Midbrain (tissue), 1 donor: ENCODE measurements around the gene TMEM253.
A peak's percentile ranks its signal among the peaks of the same experiment; 100 is the strongest.

Experiments
- DNase-seq: peaks from one replicate; lab custom pipeline; 2025; lab: John Stamatoyannopoulos, UW

TMEM253 gene

DNA sequence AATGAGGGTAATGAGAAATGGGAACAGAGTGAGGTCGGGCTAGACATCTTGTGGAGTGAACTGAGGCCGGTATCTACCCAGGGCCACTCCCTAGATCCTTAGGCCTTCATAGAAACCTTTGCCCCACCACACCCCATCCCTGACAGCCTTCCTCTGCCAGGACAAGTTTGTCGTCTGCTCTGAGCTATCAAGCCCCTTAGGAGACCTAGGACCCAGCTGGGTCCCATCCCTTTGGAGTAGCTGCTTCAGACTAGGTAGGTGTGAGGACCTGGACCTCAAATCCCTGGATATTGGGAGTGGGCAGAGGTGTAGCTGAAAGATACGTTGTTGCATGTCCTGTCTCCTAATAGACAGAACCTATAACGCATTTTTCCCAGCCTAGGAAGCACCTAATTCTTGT lies at the start of gene TMEM253:
TSS of gene TMEM253 (plus strand) at position 136 of the 400 bp plus-strand sequence. CDS start 278 bp downstream, outside the sequence.
- DNase-seq: no peak

DNA sequence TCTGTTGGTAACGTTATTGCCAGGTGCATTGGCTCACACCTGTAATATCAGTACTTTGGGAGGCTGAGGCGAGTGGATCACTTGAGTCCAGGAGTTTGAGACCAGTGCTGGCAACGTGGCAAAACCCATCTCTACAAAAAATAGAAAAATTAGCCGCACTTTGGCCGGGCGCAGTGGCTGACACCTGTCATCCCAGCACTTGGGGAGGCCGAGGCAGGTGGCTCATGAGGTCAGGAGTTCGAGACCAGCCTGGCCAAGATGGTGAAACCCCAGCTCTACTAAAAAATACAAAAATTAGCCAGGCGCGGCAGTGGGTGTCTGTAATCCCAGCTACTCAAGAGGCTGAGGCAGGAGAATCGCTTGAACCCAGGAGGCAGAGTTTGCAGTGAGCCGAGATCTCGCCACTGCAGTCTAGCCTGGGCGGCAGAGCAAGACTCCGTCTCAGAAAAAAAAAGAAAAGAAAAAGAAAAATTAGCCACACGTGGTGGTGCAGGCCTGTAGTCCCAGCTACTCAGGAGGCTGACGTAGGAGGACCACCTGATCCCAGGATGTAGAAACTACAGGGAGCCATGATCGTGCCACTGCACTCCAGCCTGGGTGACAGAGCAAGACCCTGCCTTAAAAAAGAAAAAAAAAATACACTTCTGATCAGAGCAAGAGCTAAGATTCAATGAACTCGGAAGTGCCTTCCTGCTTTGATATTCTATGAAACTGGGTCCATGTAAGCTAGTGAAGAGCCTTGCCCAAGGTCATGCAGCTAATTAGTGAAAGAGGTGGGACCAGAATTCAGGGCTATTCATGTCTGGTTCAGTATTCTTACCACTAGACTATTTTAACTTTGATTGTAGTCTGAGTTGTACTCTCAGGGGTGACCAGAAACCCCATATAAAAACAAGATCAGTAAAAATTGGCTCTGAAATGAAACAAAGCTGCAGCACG lies 47.4 kb upstream of the TMEM253 start:
- DNase-seq: no peak

DNA sequence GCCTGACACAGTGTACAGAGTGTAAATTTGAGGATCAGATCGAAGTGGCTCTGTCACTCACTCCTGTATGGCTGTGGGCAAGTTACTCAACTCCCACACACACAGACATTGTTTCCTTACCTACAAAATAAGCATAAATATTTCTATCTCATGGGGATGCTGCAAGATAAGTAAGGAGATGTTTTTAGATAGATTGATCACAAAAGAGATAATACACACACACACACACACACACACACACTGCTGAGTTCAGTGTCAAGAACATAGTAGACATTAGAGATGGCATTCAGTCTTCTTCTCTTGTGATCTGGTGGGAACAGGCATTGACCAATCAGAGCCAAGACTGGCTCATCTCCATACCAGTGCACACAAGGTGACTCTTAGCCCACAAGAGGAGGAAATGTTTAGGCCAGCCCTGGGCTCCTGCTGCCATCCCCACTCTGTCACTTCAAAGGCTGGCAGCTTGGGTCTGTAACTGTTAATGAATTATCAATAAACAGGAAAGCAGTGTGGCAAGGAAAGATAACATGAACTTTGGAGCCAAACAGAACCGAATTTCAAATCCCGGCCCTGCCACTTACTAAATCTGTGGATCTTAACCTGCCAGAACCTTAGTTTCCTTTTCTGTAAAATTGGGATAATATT lies 46.6 kb upstream of the TMEM253 start:
- no peak for DNase-seq

DNA sequence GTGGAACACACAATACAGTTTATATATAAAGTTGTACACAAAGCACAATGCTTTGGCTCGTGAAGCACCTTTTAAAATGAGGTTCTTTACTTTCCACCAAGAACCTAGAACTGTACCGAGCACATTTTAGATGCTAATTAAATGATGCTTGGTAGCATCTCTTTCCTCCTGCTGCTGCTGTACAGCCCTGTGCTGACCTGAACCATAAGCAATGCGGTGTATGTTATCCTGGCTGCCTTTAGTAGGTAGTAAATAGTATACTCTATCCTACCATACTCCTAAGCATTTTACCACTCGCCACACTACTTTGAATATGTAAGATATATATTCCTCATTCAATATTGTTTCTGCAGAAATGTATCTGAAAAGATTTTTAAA lies 46.1 kb upstream of the TMEM253 start:
- DNase-seq: no peak

DNA sequence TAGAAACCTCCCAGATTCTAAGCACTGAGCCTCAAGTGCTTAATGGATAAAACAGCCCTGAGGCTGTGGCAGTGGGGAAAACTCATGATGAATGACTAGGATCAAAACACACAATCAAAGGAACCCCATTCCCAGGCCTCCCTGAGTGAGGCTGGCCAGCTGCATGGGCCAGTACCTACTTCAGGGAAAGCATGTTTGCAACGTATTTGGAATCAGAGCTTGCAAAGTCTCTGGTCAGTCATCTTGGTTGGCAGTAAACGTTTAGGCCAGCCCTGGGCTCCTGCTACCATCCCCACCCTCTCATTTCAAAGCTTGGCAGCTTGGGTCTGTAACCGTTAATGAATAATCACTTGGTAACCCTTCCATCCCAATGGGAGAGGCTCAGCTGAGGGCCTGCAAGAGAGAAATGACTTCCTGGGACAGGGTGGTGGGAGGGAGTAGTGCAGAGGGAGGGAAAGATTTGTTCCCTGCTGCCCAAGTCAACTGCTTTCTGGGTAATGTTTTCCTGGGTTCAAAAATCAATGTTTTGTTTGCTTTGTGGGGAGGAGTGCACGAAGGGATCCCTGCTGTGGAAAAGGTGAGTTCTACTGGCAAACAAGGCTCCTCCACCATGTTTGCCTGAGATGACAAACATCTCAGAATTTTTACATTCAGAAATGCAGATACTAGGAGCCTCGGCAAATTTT lies 45.3 kb upstream of the TMEM253 start:
- no peak for DNase-seq

DNA sequence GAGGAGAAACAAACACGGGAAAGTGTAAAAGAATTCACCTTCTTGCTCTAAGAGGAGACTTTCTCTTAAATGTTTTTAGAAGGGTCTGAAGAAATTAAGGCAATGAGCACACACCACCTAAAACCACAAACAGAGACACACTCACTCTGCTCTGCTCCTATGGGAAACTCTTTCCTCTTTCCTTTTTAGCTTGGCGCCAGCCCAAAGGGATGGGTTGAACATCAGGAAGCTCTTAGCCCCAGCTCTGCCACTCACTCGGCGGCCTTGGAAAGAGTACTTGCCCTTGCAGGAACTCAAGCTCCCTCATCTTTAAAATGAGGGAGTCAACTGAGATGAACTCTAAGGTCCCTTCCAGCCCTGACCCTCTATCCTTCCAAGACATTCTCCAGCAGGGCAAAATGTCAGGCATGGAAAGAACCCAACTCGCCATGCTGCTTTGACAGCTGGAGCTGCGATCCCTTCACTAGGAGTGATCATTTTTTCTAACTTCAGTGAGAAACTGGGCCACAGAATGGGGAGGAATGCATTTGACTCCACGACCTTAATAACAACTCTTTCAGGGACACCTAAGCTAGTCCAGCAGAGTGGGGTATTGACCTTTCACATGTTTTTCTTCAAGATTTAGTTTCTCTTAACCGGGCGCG lies 44.2 kb upstream of the TMEM253 start:
- no peak for DNase-seq

DNA sequence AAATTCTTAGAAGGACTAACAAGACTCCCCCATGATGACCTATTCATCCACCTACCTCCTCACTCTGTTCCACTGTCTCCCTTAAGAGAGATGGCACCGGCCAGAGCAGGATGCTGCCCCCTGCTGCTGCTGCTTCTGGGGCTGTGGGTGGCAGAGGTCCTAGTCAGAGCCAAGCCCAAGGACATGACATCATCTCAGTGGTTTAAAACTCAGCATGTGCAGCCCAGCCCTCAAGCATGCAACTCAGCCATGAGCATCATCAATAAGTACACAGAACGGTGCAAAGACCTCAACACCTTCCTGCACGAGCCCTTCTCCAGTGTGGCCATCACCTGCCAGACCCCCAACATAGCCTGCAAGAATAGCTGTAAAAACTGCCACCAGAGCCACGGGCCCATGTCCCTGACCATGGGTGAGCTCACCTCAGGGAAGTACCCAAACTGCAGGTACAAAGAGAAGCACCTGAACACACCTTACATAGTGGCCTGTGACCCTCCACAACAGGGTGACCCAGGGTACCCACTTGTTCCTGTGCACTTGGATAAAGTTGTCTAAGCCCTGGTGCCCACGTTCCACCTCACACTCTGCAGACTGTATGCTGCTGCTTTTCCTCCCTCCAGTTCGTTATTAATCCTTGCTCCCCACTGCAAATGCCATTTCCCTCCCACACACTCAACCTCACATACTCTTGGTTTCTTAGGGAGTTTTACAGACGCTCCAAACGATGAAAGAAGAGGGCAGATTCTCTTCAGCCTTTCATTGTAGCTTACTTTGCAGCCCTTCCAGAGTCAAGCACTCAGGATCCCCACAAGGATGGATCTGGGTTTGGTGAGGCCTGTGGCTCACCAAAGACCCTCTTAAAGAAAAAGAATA lies 42.8 kb upstream of the TMEM253 start, which contains the start of gene RNASE8:
TSS of gene RNASE8 (plus strand) at position 20 of the 873 bp plus-strand sequence. CDS start at position 91, 71 bp downstream.
- no peak for DNase-seq

DNA sequence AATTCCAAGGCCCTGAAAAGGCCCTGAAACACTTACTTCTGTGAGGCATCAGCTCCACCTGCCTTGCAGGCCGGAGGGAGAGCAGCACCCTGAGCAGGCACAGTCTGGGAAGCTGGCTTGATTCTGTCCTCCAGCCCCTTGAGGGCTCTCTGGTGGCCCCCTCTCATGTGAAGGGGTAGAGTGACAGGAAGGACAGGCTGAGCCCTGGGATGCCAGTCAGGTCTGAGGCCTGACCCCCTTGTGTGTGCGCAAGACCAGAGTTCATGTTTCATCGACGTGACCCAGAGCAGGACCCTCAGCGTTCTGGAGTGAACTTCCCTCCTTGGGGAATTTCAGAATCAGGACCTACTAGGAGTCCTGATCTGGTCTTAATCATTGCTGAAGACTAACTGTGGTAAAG lies 42.0 kb upstream of the TMEM253 start:
- DNase-seq: no peak

DNA sequence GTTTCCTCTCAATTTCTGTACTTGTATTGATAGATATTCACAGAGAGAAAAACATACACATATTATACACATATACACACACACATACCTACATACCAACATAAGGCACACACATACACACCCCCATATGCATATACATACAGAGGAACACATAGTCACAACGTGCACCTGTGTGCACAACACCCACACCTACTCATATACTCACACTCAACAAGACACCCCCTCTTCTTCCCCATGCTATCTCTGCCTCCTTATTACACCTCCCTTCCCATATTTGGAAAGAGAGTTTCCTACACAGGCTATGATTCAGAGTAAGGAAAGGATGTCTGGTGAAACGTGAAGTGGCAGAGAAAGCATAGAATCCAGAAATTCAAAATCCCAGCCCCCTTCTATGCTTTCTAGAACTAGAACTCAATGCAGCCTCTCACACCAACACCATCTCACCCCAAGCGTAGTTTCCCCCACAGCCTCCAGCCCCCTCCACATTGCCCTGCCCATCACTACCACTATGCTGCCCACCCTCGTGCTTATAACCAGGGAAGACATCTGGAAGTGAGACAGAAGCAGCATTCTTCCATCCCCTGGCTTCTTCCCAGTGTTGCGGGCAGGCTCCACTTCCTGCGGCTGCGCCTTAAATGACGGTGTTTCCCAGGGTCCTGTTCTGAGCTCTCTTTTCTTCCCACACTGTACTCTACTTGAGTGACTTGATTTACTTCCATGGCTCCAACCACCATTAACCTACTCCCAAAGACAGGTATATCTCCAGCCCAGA lies 40.8 kb upstream of the TMEM253 start:
- DNase-seq: no peak

DNA sequence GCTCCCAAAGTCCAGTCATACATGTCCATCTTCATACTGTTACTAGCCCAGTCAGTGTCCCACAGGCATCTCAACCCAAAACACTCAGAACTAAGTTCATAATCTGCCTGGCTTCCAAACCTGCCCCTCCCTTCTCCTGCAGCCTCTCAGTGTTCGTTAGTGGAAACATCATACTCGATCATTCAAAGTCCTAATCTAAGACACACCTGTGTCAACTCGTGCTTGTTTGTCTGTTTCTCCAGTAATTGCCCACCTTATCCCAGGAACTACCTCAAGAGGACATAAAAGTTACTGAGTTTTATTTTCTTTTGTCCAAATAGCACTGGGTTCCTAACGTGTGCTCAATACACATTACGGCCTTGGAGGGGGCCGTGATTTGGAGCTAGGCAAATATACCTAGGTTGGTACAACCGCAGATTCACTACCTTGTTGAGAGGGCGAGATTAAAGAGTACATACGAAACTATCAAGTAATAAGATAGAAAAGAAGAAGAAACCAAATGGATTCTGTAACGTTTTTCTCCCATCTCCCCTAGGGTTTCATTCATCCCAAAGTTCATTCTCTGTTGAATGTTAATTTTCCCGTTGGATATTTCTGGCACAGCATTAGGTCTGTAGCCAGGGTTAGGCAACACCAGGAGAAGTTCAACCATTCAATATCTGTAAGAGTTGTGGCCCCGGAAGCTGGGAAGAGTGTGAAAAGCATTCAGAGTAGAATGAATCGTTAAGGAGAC lies 40.1 kb upstream of the TMEM253 start:
- no peak for DNase-seq

DNA sequence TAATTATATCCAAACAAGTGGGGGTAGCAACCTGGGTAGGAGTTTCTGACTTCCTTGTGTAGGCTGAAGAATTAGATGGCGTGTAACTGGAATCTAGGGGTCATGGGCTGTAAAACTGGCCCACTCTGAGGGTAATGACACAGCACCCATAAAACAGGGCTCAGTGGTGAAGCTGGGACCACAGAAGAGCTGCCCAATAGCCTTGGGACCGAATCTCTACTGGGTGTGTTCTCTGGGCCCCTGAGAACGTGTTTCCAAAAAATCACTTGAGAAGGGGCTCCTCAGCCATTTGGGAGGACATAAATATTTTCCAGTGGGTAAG lies 39.6 kb upstream of the TMEM253 start:
- DNase-seq: no peak

DNA sequence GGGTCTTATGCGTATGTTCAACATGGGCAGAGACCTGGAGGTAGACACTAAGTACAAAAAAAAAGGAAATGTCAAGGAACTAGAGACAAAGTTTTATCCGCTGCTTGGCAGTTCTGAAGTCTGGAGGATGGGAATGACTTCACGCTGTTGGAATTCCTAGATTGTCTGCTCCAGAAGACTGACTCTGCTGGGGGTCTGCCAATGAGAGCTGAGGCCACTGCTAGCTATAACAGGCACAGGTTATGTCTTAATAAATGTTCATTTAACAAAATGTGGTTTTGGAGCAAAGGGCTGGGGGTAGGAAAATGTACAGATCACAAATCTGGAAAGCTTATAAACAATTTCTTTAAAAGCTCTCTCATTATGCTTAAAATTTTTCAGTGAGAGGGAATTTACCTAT lies 37.4 kb upstream of the TMEM253 start:
- DNase-seq: no peak

DNA sequence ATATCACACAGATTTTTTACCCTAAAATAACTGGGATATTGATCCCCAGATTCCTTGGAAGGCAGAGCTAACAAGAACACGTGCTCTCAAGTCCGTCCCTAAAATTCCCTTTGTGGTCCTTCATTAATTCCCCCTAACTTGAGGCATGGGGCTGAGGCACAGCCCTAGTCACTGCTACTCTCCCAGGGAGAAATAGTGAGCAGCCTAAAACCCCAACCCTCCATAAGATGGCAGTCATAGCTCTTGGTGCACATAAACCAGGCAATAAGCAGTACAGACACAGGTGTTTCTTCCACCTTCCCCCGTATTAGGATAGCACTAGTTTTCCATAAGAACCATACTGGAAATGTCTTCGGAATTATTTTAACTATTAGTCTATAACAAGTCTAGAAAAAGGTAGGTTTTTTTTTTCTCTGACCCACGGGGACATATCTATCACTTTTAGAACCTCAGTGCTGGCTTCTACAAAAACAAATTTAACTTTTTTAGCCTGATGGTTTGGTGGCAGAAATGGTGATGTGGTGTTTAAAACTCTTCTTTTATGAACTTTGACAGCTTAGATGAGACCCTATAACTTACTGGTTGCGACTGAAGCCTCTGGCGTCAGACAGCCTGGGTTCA lies 33.9 kb upstream of the TMEM253 start:
- DNase-seq: no peak

DNA sequence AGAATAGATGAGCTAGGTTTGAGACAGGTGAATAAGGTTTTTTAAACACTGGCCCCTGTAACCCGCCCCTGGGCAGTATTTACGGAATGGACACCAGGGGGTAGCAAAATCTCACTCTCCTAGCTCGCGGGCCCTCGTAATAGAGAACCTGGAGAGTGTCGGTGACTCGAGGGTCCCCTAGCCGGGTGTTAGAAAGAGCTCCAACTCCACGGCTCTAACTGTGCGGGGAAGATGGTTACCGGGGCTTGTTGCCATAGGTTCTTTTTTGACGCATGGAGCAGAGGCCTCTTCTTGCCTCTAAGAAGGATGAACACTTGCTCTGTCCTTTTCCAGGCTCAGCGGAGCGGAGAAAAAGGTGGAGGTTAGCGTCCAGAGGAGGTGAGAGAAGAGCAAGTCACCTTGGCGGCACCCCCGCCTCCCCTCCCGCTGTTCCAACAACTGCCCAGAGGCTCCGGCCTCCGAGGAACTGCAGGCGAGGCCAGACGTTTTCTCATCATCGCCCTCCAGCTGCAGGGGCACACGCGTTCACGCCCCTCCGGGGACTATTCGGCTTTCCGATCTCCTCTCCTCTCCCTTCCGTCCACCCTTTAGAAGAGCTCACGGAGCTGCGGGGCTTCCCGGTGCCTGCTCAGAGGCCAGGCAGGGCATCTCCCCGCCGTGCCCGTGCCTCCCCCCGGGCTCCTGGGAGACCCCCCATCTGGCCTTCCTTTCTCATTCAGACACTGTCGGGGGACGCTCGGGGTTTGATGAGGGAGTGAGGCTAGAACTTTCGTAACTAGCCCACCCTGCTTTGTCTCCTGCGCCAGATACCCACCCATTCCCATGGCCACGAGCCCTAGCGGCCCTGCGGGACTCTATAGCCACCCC lies 32.1 kb upstream of the TMEM253 start:
- DNase-seq: peak; percentile 71

DNA sequence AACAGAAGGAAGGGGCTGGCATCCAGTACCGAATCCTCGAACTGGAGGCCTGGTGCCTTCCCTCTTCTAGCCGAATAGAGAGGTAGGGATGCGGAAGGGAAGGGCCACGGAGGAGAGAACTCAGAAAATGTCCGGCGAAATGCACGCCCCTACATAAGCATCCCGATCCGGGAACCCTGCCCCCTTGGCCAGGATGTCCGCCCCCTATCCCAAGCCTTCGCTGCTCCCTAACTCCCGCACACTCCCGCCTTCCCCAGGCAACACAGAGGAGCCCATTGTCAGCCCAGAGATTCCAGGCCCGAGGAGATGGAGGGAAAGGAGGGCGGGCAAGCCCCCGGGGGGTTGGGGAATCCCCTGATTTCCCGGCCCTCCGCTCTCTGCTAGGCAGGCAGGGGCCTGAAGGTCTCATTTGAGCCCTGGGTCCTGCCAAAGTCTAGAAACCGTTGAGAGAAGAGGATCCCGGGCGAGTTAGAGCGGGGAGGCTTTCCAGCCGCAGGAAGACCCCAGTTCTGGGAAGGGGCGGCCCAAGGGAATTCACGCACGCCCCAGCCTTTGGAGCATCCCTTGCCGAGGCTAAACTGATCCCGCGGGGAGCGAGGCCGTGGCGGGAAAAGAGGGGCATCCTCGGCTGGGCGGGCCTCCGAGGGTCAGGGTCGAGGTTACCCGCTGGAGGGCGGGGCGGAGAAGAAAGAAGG lies 31.3 kb upstream of the TMEM253 start:
- peak; percentile 56 for DNase-seq

DNA sequence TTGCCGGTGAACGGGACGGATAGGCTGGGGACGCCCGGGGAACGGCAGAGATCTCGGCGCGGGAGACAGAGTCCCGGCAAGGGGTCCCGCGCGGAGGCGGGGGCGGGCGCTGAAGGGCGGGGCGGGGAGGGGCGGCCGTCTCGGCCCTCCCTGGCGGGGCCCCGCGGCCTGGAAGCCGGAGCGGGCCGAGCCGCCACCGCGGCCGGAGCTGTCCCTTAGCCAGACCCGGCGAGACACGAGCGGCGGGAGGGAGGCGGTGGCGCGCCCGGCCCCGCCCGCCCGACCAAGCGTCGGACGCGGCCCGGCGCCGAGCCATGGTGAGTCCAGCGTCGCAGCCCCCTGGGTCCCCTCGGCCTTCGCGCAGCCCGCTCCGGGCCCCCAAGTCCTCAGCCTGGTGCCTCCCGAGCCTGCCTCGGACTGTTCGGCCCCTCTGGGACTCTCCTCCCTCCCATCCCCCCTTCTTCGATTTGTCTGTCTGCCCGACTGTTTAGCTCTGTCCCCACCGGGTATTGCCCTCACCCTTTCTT lies 30.7 kb upstream of the TMEM253 start, which contains the start of gene ARHGEF40:
TSS of gene ARHGEF40 (plus strand) at position 222 of the 527 bp plus-strand sequence. CDS start at position 315, 93 bp downstream.
- DNase-seq: peak; percentile 82

DNA sequence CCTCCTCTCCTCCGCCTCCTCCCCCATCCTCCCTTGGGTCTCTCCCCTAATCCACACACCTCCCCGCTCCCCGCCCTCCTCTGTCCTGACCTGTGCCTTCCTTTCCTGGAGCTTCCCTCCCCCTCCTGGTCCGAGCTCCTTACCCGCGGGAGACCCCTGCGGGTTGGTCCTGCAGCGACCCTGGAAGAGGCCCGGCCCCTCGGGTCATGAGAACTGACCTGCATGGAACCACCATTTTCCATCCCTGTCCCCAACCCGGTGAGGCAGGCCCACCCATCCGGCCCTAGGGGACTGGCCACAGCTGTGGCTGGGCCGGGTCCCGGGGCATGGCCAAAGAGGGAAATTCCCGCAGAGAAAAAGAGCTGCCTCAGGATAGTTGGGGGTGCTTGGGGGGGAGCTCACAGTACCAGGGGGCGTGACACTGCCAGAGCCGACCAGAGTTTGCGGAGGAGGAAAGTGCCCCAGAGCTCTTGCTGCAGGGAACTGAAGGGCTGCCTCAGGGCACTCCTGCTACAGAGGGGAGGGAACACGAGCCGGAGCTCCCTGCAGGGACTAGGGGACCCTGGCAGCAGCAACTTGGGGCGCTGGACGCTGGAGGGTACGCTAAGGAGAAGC lies 30.1 kb upstream of the TMEM253 start:
- peak; percentile 55 for DNase-seq
